Suprapubic skin (tissue), 4 donors: ENCODE results near the gene NEDD9. TPM values are rescaled to one million over a fixed set of nuclear protein-coding genes. Genes with fewer than 3 reads are reported as not detected.

Experiments used
- DNase-seq, 2 donors: peaks; one replicate each; pipeline ENCODE4 v3.0.0-alpha.2; 2019; ENCODE audit warnings: low spot score in 2 of 2
- H3K27ac ChIP-seq: fragments of 200-600 bp; sonication (generic); one replicate; pipeline ENCODE4 v1.5.1; 2019
- H3K27me3 ChIP-seq: fragments of 200-600 bp; sonication (generic); one replicate; pipeline ENCODE4 v1.5.1; 2019
- H3K36me3 ChIP-seq: fragments of 200-600 bp; sonication (generic); one replicate; pipeline ENCODE4 v1.5.1; 2019
- H3K4me1 ChIP-seq: fragments of 200-600 bp; sonication (generic); one replicate; pipeline ENCODE4 v1.5.1; 2019
- H3K4me3 ChIP-seq: fragments of 200-600 bp; sonication (generic); one replicate; pipeline ENCODE4 v1.5.1; 2019; ENCODE audit warnings: mild to moderate bottlenecking
- H3K9me3 ChIP-seq: fragments of 200-600 bp; sonication (generic); one replicate; pipeline ENCODE4 v1.5.1; 2019
- EP300 ChIP-seq: sonication (generic); formaldehyde crosslinking; IDR thresholded peaks from one replicate; pipeline ENCODE4 v1.6.1; 2017; ENCODE audit warnings: antibody characterized with exemption
- POLR2A ChIP-seq, 2 donors: fragments of 450-650 bp; IDR thresholded peaks; one replicate each; pipeline ENCODE4 v1.6.1; 2017; ENCODE audit warnings: antibody characterized with exemption in 2 of 2, mild to moderate bottlenecking in 2 of 2, moderate library complexity in 2 of 2
- POLR2AphosphoS5 ChIP-seq, 3 donors: sonication (generic); formaldehyde crosslinking; IDR thresholded peaks; one replicate each; pipeline ENCODE4 v1.6.1; 2017; ENCODE audit warnings: antibody characterized with exemption in 3 of 3
- WGBS: methylation state at CpG from one replicate; pipeline ENCODE4 v1.1.5; 2018; 5-methylcytosine and 5-hydroxymethylcytosine counted together
- total RNA-seq, 4 donors: library from RNA; depleted of rRNA; stranded (reverse); fragments of >200 nt; gene quantifications; one replicate each; pipeline ENCODE4 v1.1.0, GENCODE V29; 2016
- TF ChIP-seq, protein P1 (sequence below), 2 donors: fragments of 200-600 bp in 1 of 2; fragments of 450-650 bp in 1 of 2; sonication (generic) in 1 of 2; IDR thresholded peaks; one replicate each; pipeline ENCODE4 v1.5.1; 2016 to 2019; ENCODE audit warnings: antibody characterized with exemption in 2 of 2, mild to moderate bottlenecking in 1 of 2, moderate library complexity in 1 of 2

NEDD9 gene
- total RNA-seq, 4 donors from 2014 or later, result 18.3 to 29.8 (median 22.4) TPM

DNA sequence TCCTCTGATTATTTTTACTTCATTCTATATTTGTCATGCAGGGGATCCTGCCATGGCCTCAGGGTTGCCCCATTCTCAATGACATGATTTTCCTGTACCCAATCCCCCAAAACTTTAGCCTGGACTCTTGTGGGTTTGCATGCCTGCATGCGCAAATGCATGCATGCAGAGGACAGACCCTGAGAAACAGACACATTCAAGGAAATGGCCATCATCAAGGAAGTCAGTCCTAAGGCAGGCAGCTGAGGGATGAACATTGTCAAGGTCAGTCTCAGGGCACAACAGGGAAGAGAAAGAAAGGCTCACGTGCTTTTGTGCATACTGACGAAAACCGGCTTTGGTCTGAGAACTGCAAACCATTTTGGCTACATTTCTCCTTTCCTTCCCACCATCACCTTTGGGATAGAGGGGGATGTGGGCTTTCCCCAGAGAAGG lies 13.1 kb downstream of the NEDD9 start:
- no peak for DNase-seq
- Histone ChIP-seq H3K36me3 (no peaks in the 10 kb centered on the region), H3K4me3 (no peak overlapping the region), H3K4me1 (peaks cover 86% of the 10 kb centered on the region), H3K27ac (peak overlapping the region; percentile 73), H3K9me3 (no peaks in the 10 kb centered on the region), H3K27me3 (no peaks in the 10 kb centered on the region)
- 73% methylated on average over 4 of the region's 4 CpGs for WGBS
- TF ChIP-seq, protein P1, sequence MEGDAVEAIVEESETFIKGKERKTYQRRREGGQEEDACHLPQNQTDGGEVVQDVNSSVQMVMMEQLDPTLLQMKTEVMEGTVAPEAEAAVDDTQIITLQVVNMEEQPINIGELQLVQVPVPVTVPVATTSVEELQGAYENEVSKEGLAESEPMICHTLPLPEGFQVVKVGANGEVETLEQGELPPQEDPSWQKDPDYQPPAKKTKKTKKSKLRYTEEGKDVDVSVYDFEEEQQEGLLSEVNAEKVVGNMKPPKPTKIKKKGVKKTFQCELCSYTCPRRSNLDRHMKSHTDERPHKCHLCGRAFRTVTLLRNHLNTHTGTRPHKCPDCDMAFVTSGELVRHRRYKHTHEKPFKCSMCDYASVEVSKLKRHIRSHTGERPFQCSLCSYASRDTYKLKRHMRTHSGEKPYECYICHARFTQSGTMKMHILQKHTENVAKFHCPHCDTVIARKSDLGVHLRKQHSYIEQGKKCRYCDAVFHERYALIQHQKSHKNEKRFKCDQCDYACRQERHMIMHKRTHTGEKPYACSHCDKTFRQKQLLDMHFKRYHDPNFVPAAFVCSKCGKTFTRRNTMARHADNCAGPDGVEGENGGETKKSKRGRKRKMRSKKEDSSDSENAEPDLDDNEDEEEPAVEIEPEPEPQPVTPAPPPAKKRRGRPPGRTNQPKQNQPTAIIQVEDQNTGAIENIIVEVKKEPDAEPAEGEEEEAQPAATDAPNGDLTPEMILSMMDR (IDR thresholded peaks at IDR 0.05), result no peak
- TF ChIP-seq POLR2AphosphoS5 (IDR thresholded peaks at IDR 0.05), result peak in 1 of 3 donors; percentile 8

DNA sequence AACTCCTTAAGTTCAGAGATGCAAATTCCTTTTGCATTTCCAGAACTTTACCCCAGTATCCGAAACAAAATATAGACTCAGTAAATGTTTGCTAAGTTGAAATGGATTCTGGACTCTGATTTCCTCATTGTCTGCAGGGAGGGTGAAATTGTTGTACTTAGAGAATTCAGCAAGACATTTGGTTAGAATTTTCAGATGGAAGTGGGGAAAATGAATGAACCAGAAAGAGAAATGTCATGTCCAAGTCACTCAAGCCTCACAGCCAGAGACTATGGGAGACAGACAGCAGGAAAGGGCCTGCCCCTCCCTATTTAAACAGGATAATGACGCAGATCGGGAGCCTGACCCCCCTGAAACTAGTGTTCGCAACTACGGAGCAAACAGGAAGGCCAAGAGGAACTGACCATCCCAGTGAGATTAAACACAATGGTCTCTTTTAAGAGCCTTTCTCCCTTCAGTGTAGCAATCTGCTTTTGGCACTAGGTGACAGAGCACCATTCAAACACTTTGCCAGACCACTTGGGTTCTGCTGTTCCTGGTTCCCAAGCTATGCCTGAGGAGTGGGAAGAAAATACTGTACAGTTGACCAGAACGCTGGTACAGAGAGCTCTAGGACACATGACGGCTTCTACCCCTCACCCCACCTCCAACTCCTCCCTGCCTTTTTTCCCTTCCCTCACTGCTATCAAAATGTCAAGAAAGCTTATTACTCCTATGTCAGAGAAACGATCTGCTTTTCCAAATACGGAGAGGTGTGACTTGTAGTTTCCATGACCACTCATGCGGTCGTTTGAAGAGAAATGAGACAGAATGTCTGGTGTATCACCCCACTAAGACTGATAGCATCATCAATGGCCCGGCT lies 13.7 kb downstream of the NEDD9 start:
- TF ChIP-seq POLR2A (IDR thresholded peaks at IDR 0.05) (no peak), POLR2AphosphoS5 (IDR thresholded peaks at IDR 0.05) (peak; percentile 22 to 55 (median 53))

GRCh38 chr6:11218102-11218442 lies 14.4 kb downstream of the NEDD9 start:
- peaks cover 87% of the 10 kb centered on the region for H3K4me1 ChIP-seq
- H3K36me3 ChIP-seq, result no peaks in the 10 kb centered on the region
- 94% methylated on average over 3 of the region's 3 CpGs for WGBS
- no peaks in the 10 kb centered on the region for H3K9me3 ChIP-seq
- H3K27me3 ChIP-seq, result no peaks in the 10 kb centered on the region
- TF ChIP-seq, protein P1 (IDR thresholded peaks at IDR 0.05), result no peak
- no peak for TF ChIP-seq POLR2A (IDR thresholded peaks at IDR 0.05)
- no peak for TF ChIP-seq POLR2AphosphoS5 (IDR thresholded peaks at IDR 0.05)
- TF ChIP-seq EP300, result no peak
- H3K27ac ChIP-seq, result peak overlapping the region; percentile 73
- H3K4me3 ChIP-seq, result no peak overlapping the region
- DNase-seq, result no peak

More for the DNA sequence above, 13.7 kb downstream of the NEDD9 start:
- H3K27ac ChIP-seq, result peak overlapping the region; percentile 73
- WGBS, result 70% methylated on average over 12 of the region's 12 CpGs
- H3K4me3 ChIP-seq, result no peak overlapping the region
- no peaks in the 10 kb centered on the region for H3K9me3 ChIP-seq
- peaks cover 87% of the 10 kb centered on the region for H3K4me1 ChIP-seq
- no peaks in the 10 kb centered on the region for H3K36me3 ChIP-seq
- DNase-seq, result no peak
- H3K27me3 ChIP-seq, result no peaks in the 10 kb centered on the region

GRCh38 chr6:11217360-11218101 lies 14.9 kb downstream of the NEDD9 start:
- H3K4me1 ChIP-seq, result peaks cover 87% of the 10 kb centered on the region
- 72% methylated on average over 4 of the region's 4 CpGs for WGBS
- peak overlapping the region; percentile 73 for H3K27ac ChIP-seq
- DNase-seq, result no peak
- TF ChIP-seq EP300 (no peak), POLR2A (IDR thresholded peaks at IDR 0.05) (no peak), POLR2AphosphoS5 (IDR thresholded peaks at IDR 0.05) (no peak)
- TF ChIP-seq, protein P1 (IDR thresholded peaks at IDR 0.05), result no peak
- no peak overlapping the region for H3K4me3 ChIP-seq
- H3K27me3 ChIP-seq, result no peaks in the 10 kb centered on the region
- peaks cover 2% of the 10 kb centered on the region for H3K36me3 ChIP-seq
- no peaks in the 10 kb centered on the region for H3K9me3 ChIP-seq

DNA sequence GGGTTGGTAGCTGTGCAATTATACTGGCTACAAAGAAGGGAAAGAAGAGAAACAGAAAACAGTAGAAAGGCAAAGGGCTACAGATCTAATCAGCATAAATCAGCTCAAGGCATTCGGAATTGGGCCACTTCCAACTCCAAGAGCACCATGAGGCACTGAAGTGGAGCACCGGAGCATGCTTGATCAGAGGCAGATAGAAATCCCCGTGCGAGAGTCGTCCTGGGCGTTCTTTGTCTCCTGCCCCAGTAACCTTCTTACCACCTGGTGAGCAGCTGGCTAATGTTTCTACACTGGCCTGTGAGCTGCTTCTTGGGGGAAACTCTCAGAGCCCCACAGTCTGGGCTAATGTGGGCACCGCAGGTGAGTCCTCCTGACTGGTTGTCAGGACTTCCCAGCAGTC lies 16.7 kb downstream of the NEDD9 start:
- H3K27ac ChIP-seq, result peak overlapping the region; percentile 23
- peaks cover 4% of the 10 kb centered on the region for H3K36me3 ChIP-seq
- no peak overlapping the region for H3K4me3 ChIP-seq
- H3K4me1 ChIP-seq, result peaks cover 89% of the 10 kb centered on the region
- WGBS, result 61% methylated on average over 7 of the region's 7 CpGs
- TF ChIP-seq, protein P1 (IDR thresholded peaks at IDR 0.05), result no peak
- TF ChIP-seq EP300, result no peak
- TF ChIP-seq POLR2AphosphoS5 (IDR thresholded peaks at IDR 0.05), result no peak
- TF ChIP-seq POLR2A (IDR thresholded peaks at IDR 0.05), result no peak
- no peaks in the 10 kb centered on the region for H3K27me3 ChIP-seq
- DNase-seq, result no peak
- no peaks in the 10 kb centered on the region for H3K9me3 ChIP-seq
